HEK293 (cell line): ENCODE measurements around the gene SLC25A47.

Experiments used
- CTCF ChIA-PET: fragments of 350-600 bp; formaldehyde crosslinking; extraction: SDS; loops from one replicate; lab custom pipeline; 2021; ENCODE audit warnings: antibody characterized with exemption; lab: Yijun Ruan, JAX
- POLR2A ChIA-PET: fragments of 300-600 bp; formaldehyde crosslinking; extraction: SDS; loops from one replicate; lab custom pipeline; 2020; ENCODE audit warnings: antibody characterized with exemption, inconsistent platforms; lab: Yijun Ruan, JAX
- H3K27ac ChIP-seq: fragments of 200-500 bp; sonication (Bioruptor generic); 2 replicates; pipeline ENCODE4 v1.5.1; 2014; ENCODE audit warnings: low read depth, low read length, control low read depth, inconsistent platforms; ENCODE audit errors: extremely low read depth
- H3K36me3 ChIP-seq, 2 experiments: fragments of 200-500 bp in 1 of 2; sonication (Bioruptor generic) in 1 of 2; 1 replicate in 1 of 2; 2 replicates in 1 of 2; pipeline ENCODE4 v1.5.1; 2014 to 2017; ENCODE audit warnings: inconsistent platforms in 2 of 2, low read length in 2 of 2; ENCODE audit not compliant: control insufficient read depth in 2 of 2, insufficient read depth in 1 of 2
- H3K4me1 ChIP-seq: fragments of 200-500 bp; sonication (Bioruptor generic); 2 replicates; pipeline ENCODE4 v1.5.1; 2014; ENCODE audit warnings: mild to moderate bottlenecking, low read length, inconsistent platforms; ENCODE audit not compliant: control insufficient read depth, insufficient read depth
- H3K4me3 ChIP-seq: 2 replicates; pipeline ENCODE4 v1.5.1; 2011; ENCODE audit warnings: low read depth, mild to moderate bottlenecking, control low read depth, low read length, moderate library complexity
- H3K9me3 ChIP-seq: fragments of 200-500 bp; sonication (Bioruptor generic); 2 replicates; pipeline ENCODE4 v1.5.1; 2014; ENCODE audit warnings: low read depth, low read length, inconsistent platforms; ENCODE audit not compliant: control insufficient read depth, insufficient read depth
- FEZF1 ChIP-seq: fragments of 450-650 bp; formaldehyde crosslinking; IDR thresholded peaks from 2 replicates; pipeline ENCODE4 v1.5.1; 2016; ENCODE audit warnings: missing biosample characterization, missing genetic modification characterization
- HOXC10 ChIP-seq: sonication (generic); formaldehyde crosslinking; IDR thresholded peaks from 2 replicates; pipeline ENCODE4 v1.8.1; 2023; ENCODE audit warnings: mild to moderate bottlenecking, missing genetic modification reagents
- MZF1 ChIP-seq: fragments of 450-650 bp; formaldehyde crosslinking; IDR thresholded peaks from 2 replicates; pipeline ENCODE4 v1.5.1; 2017; ENCODE audit warnings: missing biosample characterization, missing genetic modification characterization, borderline replicate concordance
- OSR2 ChIP-seq: fragments of 450-650 bp; formaldehyde crosslinking; IDR thresholded peaks from 2 replicates; pipeline ENCODE4 v1.5.1; 2016; ENCODE audit warnings: missing biosample characterization, missing genetic modification characterization
- PRDM1 ChIP-seq: fragments of 450-650 bp; formaldehyde crosslinking; IDR thresholded peaks from 2 replicates; pipeline ENCODE4; 2016; ENCODE audit warnings: missing biosample characterization, missing genetic modification characterization
- SP3 ChIP-seq: fragments of 450-650 bp; formaldehyde crosslinking; IDR thresholded peaks from 2 replicates; pipeline ENCODE4 v1.5.1; 2016; ENCODE audit warnings: missing biosample characterization, missing genetic modification characterization
- ZBTB17 ChIP-seq: fragments of 450-650 bp; formaldehyde crosslinking; IDR thresholded peaks from 2 replicates; pipeline ENCODE4 v1.5.1; 2016; ENCODE audit warnings: missing biosample characterization, missing genetic modification characterization
- ZFP41 ChIP-seq: fragments of 450-650 bp; formaldehyde crosslinking; IDR thresholded peaks from 2 replicates; pipeline ENCODE4 v1.5.1; 2016; ENCODE audit warnings: missing biosample characterization, missing genetic modification characterization, borderline replicate concordance
- ZNF133 ChIP-seq: fragments of 450-650 bp; formaldehyde crosslinking; IDR thresholded peaks from 2 replicates; pipeline ENCODE4 v1.5.1; 2016; ENCODE audit warnings: missing biosample characterization, missing genetic modification characterization
- ZNF157 ChIP-seq: fragments of 450-650 bp; formaldehyde crosslinking; IDR thresholded peaks from 2 replicates; pipeline ENCODE4 v1.5.1; 2016; ENCODE audit warnings: missing biosample characterization, missing genetic modification characterization
- ZNF16 ChIP-seq: fragments of 450-650 bp; formaldehyde crosslinking; IDR thresholded peaks from 2 replicates; pipeline ENCODE4 v1.5.1; 2016; ENCODE audit warnings: low read depth, missing biosample characterization, missing genetic modification characterization
- ZNF2 ChIP-seq: fragments of 450-650 bp; formaldehyde crosslinking; IDR thresholded peaks from 2 replicates; pipeline ENCODE4 v1.5.1; 2016; ENCODE audit warnings: missing biosample characterization, missing genetic modification characterization
- ZNF211 ChIP-seq: fragments of 450-650 bp; formaldehyde crosslinking; IDR thresholded peaks from 2 replicates; pipeline ENCODE4 v1.5.1; 2016; ENCODE audit warnings: low read depth, missing biosample characterization, missing genetic modification characterization
- ZNF24 ChIP-seq: fragments of 450-650 bp; formaldehyde crosslinking; IDR thresholded peaks from 2 replicates; pipeline ENCODE4 v1.5.1; 2016; ENCODE audit warnings: missing biosample characterization, missing genetic modification characterization
- ZNF324 ChIP-seq: fragments of 450-650 bp; formaldehyde crosslinking; IDR thresholded peaks from 2 replicates; pipeline ENCODE4 v1.5.1; 2016; ENCODE audit warnings: missing biosample characterization, missing genetic modification characterization
- ZNF341 ChIP-seq: fragments of 450-650 bp; formaldehyde crosslinking; IDR thresholded peaks from 2 replicates; pipeline ENCODE4; 2016; ENCODE audit warnings: low read depth, missing biosample characterization, missing genetic modification characterization
- ZNF510 ChIP-seq: fragments of 450-650 bp; formaldehyde crosslinking; IDR thresholded peaks from 2 replicates; pipeline ENCODE4 v1.5.1; 2018; ENCODE audit warnings: mild to moderate bottlenecking, missing genetic modification characterization, missing biosample characterization; ENCODE audit not compliant: insufficient replicate concordance
- ZNF529 ChIP-seq: fragments of 450-650 bp; formaldehyde crosslinking; IDR thresholded peaks from 2 replicates; pipeline ENCODE4 v1.5.1; 2017; ENCODE audit warnings: missing genetic modification characterization, missing biosample characterization; ENCODE audit not compliant: insufficient replicate concordance
- ZNF558 ChIP-seq: fragments of 450-650 bp; formaldehyde crosslinking; IDR thresholded peaks from 2 replicates; pipeline ENCODE4 v1.5.1; 2016; ENCODE audit warnings: missing biosample characterization, missing genetic modification characterization
- ZNF670 ChIP-seq: fragments of 450-650 bp; formaldehyde crosslinking; IDR thresholded peaks from 2 replicates; pipeline ENCODE4 v1.5.1; 2016; ENCODE audit warnings: missing biosample characterization, missing genetic modification characterization, low read depth
- ZNF768 ChIP-seq: fragments of 450-650 bp; formaldehyde crosslinking; IDR thresholded peaks from 2 replicates; pipeline ENCODE4 v1.5.1; 2018; ENCODE audit warnings: missing biosample characterization, mild to moderate bottlenecking, missing genetic modification characterization
- ZSCAN30 ChIP-seq: fragments of 450-650 bp; IDR thresholded peaks from 2 replicates; pipeline ENCODE4 v1.5.1; 2018; ENCODE audit warnings: missing biosample characterization, mild to moderate bottlenecking, missing genetic modification characterization, moderate library complexity
- ZXDB ChIP-seq: fragments of 450-650 bp; formaldehyde crosslinking; IDR thresholded peaks from 2 replicates; pipeline ENCODE4 v1.5.1; 2016; ENCODE audit warnings: missing biosample characterization, missing genetic modification characterization
- TF ChIP-seq, protein P1 (sequence below): fragments of 450-650 bp; formaldehyde crosslinking; IDR thresholded peaks from 2 replicates; pipeline ENCODE4 v1.5.1; 2017; ENCODE audit warnings: missing biosample characterization, missing genetic modification characterization
- TF ChIP-seq, protein P2 (sequence below): IDR thresholded peaks from 2 replicates; pipeline ENCODE4 v1.6.1; 2011; ENCODE audit warnings: mild to moderate bottlenecking, low read depth, low read length, borderline replicate concordance
- TF ChIP-seq, protein P3 (sequence below): fragments of 450-650 bp; formaldehyde crosslinking; IDR thresholded peaks from 2 replicates; pipeline ENCODE4 v1.5.1; 2016; ENCODE audit warnings: missing biosample characterization, missing genetic modification characterization
- TF ChIP-seq, protein P4 (sequence below): fragments of 450-650 bp; formaldehyde crosslinking; IDR thresholded peaks from 2 replicates; pipeline ENCODE4 v1.5.1; 2016; ENCODE audit warnings: missing biosample characterization, missing genetic modification characterization
- TF ChIP-seq, protein P5 (sequence below): fragments of 450-650 bp; formaldehyde crosslinking; IDR thresholded peaks from 2 replicates; pipeline ENCODE4 v1.5.1; 2016; ENCODE audit warnings: missing biosample characterization, missing genetic modification characterization
- TF ChIP-seq, protein P6 (sequence below): fragments of 450-650 bp; formaldehyde crosslinking; IDR thresholded peaks from 2 replicates; pipeline ENCODE4 v1.5.1; 2016; ENCODE audit warnings: missing biosample characterization, missing genetic modification characterization

Gene SLC25A47

DNA sequence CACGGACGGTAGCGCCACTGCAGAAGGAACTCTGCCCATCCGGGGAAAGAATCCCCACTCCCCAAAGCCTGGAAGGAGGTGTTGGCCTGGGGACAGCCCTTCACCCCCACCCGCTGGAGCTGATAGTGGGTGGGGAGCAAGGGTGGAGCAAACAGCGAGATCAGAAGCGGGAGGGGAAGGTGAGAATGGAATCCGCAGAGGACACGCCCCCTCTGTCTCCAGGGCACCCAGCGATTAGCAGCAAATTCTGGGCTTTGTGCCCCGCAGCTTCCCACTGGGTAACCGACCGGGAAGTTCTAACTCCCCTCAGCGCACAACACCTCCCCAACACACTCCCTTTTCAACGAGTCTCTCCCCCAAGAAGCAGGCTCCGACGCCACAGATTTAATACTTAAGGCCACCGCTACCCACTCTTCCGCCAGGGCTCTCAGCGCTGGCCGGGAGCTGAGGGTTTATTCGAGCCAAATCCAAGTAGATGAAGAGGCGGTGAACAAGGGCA, 18.3 kb upstream of the SLC25A47 start:
- H3K9me3 ChIP-seq: no peaks in the 10 kb centered on the region
- ChIA-PET POLR2A (interaction anchor here (0.9 kb wide), 1 partner anchor 70 kb away, joined by 5 read pairs; a partner anchor contains a TSS), CTCF (interaction anchor here (0.5 to 3.4 kb wide), 4 partner anchors 19 to 573 kb away, joined by 3 to 15 read pairs (median 4); no protein-coding TSS in a partner anchor)
- H3K4me1 ChIP-seq: peaks cover 2% of the 10 kb centered on the region; the same call in 1 of the 2 replicates
- H3K27ac ChIP-seq: no peak overlapping the region
- no peaks in the 10 kb centered on the region; a peak in 1 of 3 replicates for H3K36me3 ChIP-seq
- H3K4me3 ChIP-seq: peak overlapping the region; percentile 55
- TF ChIP-seq, protein P1, sequence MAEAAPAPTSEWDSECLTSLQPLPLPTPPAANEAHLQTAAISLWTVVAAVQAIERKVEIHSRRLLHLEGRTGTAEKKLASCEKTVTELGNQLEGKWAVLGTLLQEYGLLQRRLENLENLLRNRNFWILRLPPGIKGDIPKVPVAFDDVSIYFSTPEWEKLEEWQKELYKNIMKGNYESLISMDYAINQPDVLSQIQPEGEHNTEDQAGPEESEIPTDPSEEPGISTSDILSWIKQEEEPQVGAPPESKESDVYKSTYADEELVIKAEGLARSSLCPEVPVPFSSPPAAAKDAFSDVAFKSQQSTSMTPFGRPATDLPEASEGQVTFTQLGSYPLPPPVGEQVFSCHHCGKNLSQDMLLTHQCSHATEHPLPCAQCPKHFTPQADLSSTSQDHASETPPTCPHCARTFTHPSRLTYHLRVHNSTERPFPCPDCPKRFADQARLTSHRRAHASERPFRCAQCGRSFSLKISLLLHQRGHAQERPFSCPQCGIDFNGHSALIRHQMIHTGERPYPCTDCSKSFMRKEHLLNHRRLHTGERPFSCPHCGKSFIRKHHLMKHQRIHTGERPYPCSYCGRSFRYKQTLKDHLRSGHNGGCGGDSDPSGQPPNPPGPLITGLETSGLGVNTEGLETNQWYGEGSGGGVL (tag by site-specific recombination): peak; percentile 61; the same call in 1 of the 2 replicates
- TF ChIP-seq ZNF211: no peak
- TF ChIP-seq, protein P2, sequence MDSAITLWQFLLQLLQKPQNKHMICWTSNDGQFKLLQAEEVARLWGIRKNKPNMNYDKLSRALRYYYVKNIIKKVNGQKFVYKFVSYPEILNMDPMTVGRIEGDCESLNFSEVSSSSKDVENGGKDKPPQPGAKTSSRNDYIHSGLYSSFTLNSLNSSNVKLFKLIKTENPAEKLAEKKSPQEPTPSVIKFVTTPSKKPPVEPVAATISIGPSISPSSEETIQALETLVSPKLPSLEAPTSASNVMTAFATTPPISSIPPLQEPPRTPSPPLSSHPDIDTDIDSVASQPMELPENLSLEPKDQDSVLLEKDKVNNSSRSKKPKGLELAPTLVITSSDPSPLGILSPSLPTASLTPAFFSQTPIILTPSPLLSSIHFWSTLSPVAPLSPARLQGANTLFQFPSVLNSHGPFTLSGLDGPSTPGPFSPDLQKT: no peak
- no peak for TF ChIP-seq ZNF2 (tag by site-specific recombination)
- TF ChIP-seq, protein P3, sequence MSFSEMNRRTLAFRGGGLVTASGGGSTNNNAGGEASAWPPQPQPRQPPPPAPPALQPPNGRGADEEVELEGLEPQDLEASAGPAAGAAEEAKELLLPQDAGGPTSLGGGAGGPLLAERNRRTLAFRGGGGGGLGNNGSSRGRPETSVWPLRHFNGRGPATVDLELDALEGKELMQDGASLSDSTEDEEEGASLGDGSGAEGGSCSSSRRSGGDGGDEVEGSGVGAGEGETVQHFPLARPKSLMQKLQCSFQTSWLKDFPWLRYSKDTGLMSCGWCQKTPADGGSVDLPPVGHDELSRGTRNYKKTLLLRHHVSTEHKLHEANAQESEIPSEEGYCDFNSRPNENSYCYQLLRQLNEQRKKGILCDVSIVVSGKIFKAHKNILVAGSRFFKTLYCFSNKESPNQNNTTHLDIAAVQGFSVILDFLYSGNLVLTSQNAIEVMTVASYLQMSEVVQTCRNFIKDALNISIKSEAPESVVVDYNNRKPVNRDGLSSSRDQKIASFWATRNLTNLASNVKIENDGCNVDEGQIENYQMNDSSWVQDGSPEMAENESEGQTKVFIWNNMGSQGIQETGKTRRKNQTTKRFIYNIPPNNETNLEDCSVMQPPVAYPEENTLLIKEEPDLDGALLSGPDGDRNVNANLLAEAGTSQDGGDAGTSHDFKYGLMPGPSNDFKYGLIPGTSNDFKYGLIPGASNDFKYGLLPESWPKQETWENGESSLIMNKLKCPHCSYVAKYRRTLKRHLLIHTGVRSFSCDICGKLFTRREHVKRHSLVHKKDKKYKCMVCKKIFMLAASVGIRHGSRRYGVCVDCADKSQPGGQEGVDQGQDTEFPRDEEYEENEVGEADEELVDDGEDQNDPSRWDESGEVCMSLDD (tag by site-specific recombination): no peak; the same call in 1 of the 2 replicates
- TF ChIP-seq MZF1: no peak; the same call in 1 of the 2 replicates
- TF ChIP-seq ZNF510 (tag by site-specific recombination): no peak
- TF ChIP-seq PRDM1: no peak
- peak; percentile 60 for TF ChIP-seq SP3 (tag by site-specific recombination)
- TF ChIP-seq FEZF1: no peak; the same call in 1 of the 2 replicates
- no peak for TF ChIP-seq ZXDB (tag by site-specific recombination)
- TF ChIP-seq ZNF670: no peak
- TF ChIP-seq, protein P4, sequence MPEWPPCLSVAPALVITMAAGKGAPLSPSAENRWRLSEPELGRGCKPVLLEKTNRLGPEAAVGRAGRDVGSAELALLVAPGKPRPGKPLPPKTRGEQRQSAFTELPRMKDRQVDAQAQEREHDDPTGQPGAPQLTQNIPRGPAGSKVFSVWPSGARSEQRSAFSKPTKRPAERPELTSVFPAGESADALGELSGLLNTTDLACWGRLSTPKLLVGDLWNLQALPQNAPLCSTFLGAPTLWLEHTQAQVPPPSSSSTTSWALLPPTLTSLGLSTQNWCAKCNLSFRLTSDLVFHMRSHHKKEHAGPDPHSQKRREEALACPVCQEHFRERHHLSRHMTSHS (tag by site-specific recombination): no peak
- no peak for TF ChIP-seq ZNF529 (tag by site-specific recombination)
- TF ChIP-seq ZNF341: peak; percentile 98
- TF ChIP-seq HOXC10 (CRISPR knock-in tag): no peak
- TF ChIP-seq, protein P5, sequence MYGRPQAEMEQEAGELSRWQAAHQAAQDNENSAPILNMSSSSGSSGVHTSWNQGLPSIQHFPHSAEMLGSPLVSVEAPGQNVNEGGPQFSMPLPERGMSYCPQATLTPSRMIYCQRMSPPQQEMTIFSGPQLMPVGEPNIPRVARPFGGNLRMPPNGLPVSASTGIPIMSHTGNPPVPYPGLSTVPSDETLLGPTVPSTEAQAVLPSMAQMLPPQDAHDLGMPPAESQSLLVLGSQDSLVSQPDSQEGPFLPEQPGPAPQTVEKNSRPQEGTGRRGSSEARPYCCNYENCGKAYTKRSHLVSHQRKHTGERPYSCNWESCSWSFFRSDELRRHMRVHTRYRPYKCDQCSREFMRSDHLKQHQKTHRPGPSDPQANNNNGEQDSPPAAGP: no peak; the same call in 1 of the 2 replicates
- no peak for TF ChIP-seq ZNF133 (tag by site-specific recombination)
- TF ChIP-seq ZNF157 (tag by site-specific recombination): no peak
- no peak for TF ChIP-seq ZNF16 (tag by site-specific recombination)
- no peak for TF ChIP-seq ZSCAN30 (tag by site-specific recombination)
- no peak for TF ChIP-seq ZNF558 (tag by site-specific recombination)
- no peak for TF ChIP-seq ZNF24
- no peak for TF ChIP-seq ZFP41 (tag by site-specific recombination)
- TF ChIP-seq, protein P6, sequence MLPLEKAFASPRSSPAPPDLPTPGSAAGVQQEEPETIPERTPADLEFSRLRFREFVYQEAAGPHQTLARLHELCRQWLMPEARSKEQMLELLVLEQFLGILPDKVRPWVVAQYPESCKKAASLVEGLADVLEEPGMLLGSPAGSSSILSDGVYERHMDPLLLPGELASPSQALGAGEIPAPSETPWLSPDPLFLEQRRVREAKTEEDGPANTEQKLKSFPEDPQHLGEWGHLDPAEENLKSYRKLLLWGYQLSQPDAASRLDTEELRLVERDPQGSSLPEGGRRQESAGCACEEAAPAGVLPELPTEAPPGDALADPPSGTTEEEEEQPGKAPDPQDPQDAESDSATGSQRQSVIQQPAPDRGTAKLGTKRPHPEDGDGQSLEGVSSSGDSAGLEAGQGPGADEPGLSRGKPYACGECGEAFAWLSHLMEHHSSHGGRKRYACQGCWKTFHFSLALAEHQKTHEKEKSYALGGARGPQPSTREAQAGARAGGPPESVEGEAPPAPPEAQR: no peak
- TF ChIP-seq OSR2 (tag by site-specific recombination): peak; percentile 47; the same call in 1 of the 2 replicates
- no peak for TF ChIP-seq ZNF324 (tag by site-specific recombination)
- TF ChIP-seq ZNF768 (tag by site-specific recombination): no peak
- peak; percentile 25; the same call in 1 of the 2 replicates for TF ChIP-seq ZBTB17
